H9 (cell line): Measurements from ENCODE around the gene OLR1. TPM values are rescaled to one million over a fixed set of nuclear protein-coding genes. Genes with fewer than 3 reads are reported as not detected.

Experiments
- DNase-seq: peaks from one replicate; pipeline ENCODE4 v3.0.0-alpha.2; 2017
- H2AFZ ChIP-seq: one replicate; pipeline ENCODE4 v1.6.1; 2013; ENCODE audit warnings: mild to moderate bottlenecking, low read length, control low read depth, moderate library complexity
- H2AK5ac ChIP-seq: 2 replicates; pipeline ENCODE4 v1.6.1; 2013; ENCODE audit warnings: low read length, control low read depth, mixed read lengths; ENCODE audit not compliant: insufficient read length
- H2BK120ac ChIP-seq: one replicate; pipeline ENCODE4 v1.6.1; 2013; ENCODE audit warnings: low read depth, mild to moderate bottlenecking, low read length, control low read depth, inconsistent platforms; ENCODE audit not compliant: poor library complexity, severe bottlenecking
- H2BK12ac ChIP-seq: 2 replicates; pipeline ENCODE4 v1.6.1; 2013; ENCODE audit warnings: low read length, control low read depth, mixed read lengths, low read depth; ENCODE audit not compliant: insufficient read length
- H2BK15ac ChIP-seq: 2 replicates; pipeline ENCODE4 v1.6.1; 2013; ENCODE audit warnings: low read depth, low read length, control low read depth
- H2BK20ac ChIP-seq: one replicate; pipeline ENCODE4 v1.6.1; 2013; ENCODE audit warnings: low read depth, mild to moderate bottlenecking, low read length, control low read depth, inconsistent platforms; ENCODE audit not compliant: poor library complexity, severe bottlenecking
- H2BK5ac ChIP-seq: 2 replicates; pipeline ENCODE4 v1.6.1; 2013; ENCODE audit warnings: low read length, control low read depth, mixed read lengths; ENCODE audit not compliant: insufficient read length
- H3K14ac ChIP-seq: 2 replicates; pipeline ENCODE4 v1.6.1; 2013; ENCODE audit warnings: low read length, control low read depth; ENCODE audit not compliant: insufficient read depth
- H3K18ac ChIP-seq: 2 replicates; pipeline ENCODE4 v1.6.1; 2013; ENCODE audit warnings: low read depth, mild to moderate bottlenecking, mixed read lengths, low read length, control low read depth; ENCODE audit not compliant: insufficient read length
- H3K23ac ChIP-seq: 2 replicates; pipeline ENCODE4 v1.6.1; 2013; ENCODE audit warnings: low read length, control low read depth, mixed read lengths, low read depth; ENCODE audit not compliant: insufficient read length
- H3K23me2 ChIP-seq: 2 replicates; pipeline ENCODE4 v1.6.1; 2013; ENCODE audit warnings: low read depth, mild to moderate bottlenecking, mixed read lengths, low read length, control low read depth; ENCODE audit not compliant: insufficient read length, poor library complexity, severe bottlenecking
- H3K27ac ChIP-seq: 2 replicates; pipeline ENCODE4 v1.5.1; 2013; ENCODE audit warnings: low read length, control low read depth, mixed read lengths, low read depth; ENCODE audit not compliant: insufficient read length
- H3K27me3 ChIP-seq: 2 replicates; pipeline ENCODE4 v1.6.1; 2013; ENCODE audit warnings: low read length, control low read depth, inconsistent platforms; ENCODE audit not compliant: insufficient read depth
- H3K4ac ChIP-seq: 2 replicates; pipeline ENCODE4 v1.6.1; 2013; ENCODE audit warnings: low read depth, mild to moderate bottlenecking, control low read depth, inconsistent platforms, low read length, moderate library complexity
- H3K4me1 ChIP-seq: 2 replicates; pipeline ENCODE4 v1.6.1; 2013; ENCODE audit warnings: low read length, control low read depth, inconsistent platforms; ENCODE audit not compliant: insufficient read depth
- H3K4me2 ChIP-seq: 2 replicates; pipeline ENCODE4 v1.6.1; 2013; ENCODE audit warnings: low read length, control low read depth, mixed read lengths; ENCODE audit not compliant: insufficient read length, insufficient read depth
- H3K56ac ChIP-seq: 2 replicates; pipeline ENCODE4 v1.6.1; 2013; ENCODE audit warnings: low read depth, mild to moderate bottlenecking, mixed read lengths, low read length, control low read depth; ENCODE audit not compliant: insufficient read length
- H3K79me1 ChIP-seq: 2 replicates; pipeline ENCODE4 v1.6.1; 2013; ENCODE audit warnings: low read depth, mild to moderate bottlenecking, moderate library complexity, low read length, control low read depth, inconsistent platforms; ENCODE audit not compliant: insufficient read depth, poor library complexity, severe bottlenecking
- H3K79me2 ChIP-seq: 2 replicates; pipeline ENCODE4 v1.6.1; 2013; ENCODE audit warnings: low read length, control low read depth, inconsistent platforms; ENCODE audit not compliant: insufficient read depth
- H3K9ac ChIP-seq: 2 replicates; pipeline ENCODE4 v1.6.1; 2013; ENCODE audit warnings: low read length, control low read depth, mixed read lengths; ENCODE audit not compliant: insufficient read length; ENCODE audit errors: extremely low read depth
- H3K9me3 ChIP-seq: one replicate; pipeline ENCODE4 v1.6.1; 2013; ENCODE audit warnings: low read depth, low read length, inconsistent platforms; ENCODE audit not compliant: control insufficient read depth
- H3T11ph ChIP-seq: one replicate; pipeline ENCODE4 v1.6.1; 2013; ENCODE audit warnings: mild to moderate bottlenecking, low read length, control low read depth, inconsistent platforms
- H4K20me1 ChIP-seq: one replicate; pipeline ENCODE4 v1.6.1; 2013; ENCODE audit not compliant: control insufficient read depth, insufficient read length, insufficient read depth
- H4K5ac ChIP-seq: 2 replicates; pipeline ENCODE4 v1.6.1; 2013; ENCODE audit warnings: low read depth, mild to moderate bottlenecking, mixed read lengths, low read length, control low read depth; ENCODE audit not compliant: insufficient read length
- H4K8ac ChIP-seq: replicated peaks from 2 replicates; pipeline ENCODE4 v1.6.1; 2013; ENCODE audit warnings: low read length, control low read depth, mixed read lengths, low read depth; ENCODE audit not compliant: insufficient read length
- H4K91ac ChIP-seq: 2 replicates; pipeline ENCODE4 v1.6.1; 2013; ENCODE audit warnings: low read depth, mild to moderate bottlenecking, moderate library complexity, mixed read lengths, low read length, control low read depth; ENCODE audit not compliant: insufficient read length
- H3K27ac Mint-ChIP-seq, 3 experiments: 2 replicates in 2 of 3; 3 replicates in 1 of 3; pipeline ENCODE4 v1.8.0; 2020 to 2021; ENCODE audit warnings: mixed read lengths in 3 of 3, mild to moderate bottlenecking in 1 of 3, moderate library complexity in 1 of 3
- H3K27me3 Mint-ChIP-seq: 2 replicates; pipeline ENCODE4 v1.8.0; 2021; ENCODE audit warnings: low read depth, mild to moderate bottlenecking, moderate library complexity, mixed read lengths
- H3K36me3 Mint-ChIP-seq, 3 experiments: 2 replicates in 2 of 3; 3 replicates in 1 of 3; pipeline ENCODE4 v1.8.0; 2020 to 2021; ENCODE audit warnings: low read depth in 3 of 3, mixed read lengths in 3 of 3; ENCODE audit not compliant: insufficient read depth in 1 of 3
- H3K4me1 Mint-ChIP-seq, 2 experiments: 2 replicates each; pipeline ENCODE4 v1.8.0; 2020; ENCODE audit warnings: mixed read lengths in 2 of 2
- H3K4me3 Mint-ChIP-seq, 2 experiments: 2 replicates in 1 of 2; 3 replicates in 1 of 2; pipeline ENCODE4 v1.8.0; 2020 to 2021; ENCODE audit warnings: mild to moderate bottlenecking in 2 of 2, mixed read lengths in 2 of 2, moderate library complexity in 1 of 2
- H3K9me3 Mint-ChIP-seq, 2 experiments: 2 replicates in 1 of 2; 3 replicates in 1 of 2; pipeline ENCODE4 v1.8.0; 2020; ENCODE audit warnings: mild to moderate bottlenecking in 2 of 2, mixed read lengths in 2 of 2, moderate library complexity in 1 of 2
- CTCF ChIP-seq: fragments of 200-600 bp; sonication (generic); conservative IDR thresholded peaks from 3 replicates; pipeline ENCODE4 v1.8.0; 2021; ENCODE audit warnings: antibody characterized with exemption, mild to moderate bottlenecking
- WGBS: extraction: QIAGEN DNeasy Blood & Tissue Kit; methylation state at CpG from one replicate; pipeline ENCODE4 v1.1.7; 2013; ENCODE audit warnings: missing lambda C conversion rate, low lambda C conversion rate, mixed read lengths; ENCODE audit not compliant: insufficient read length; ENCODE audit errors: extremely low coverage; 5-methylcytosine and 5-hydroxymethylcytosine counted together
- long read RNA-seq: library from polyadenylated mRNA; unstranded; transcript quantifications from one replicate; pipeline ENCODE4 v2.0.0, GENCODE V29; 2020
- total RNA-seq: library from RNA; stranded (reverse); gene quantifications from 2 replicates; pipeline ENCODE4 v1.2.1, GENCODE V29; 2021

Gene OLR1
- not detected in 2 replicates for total RNA-seq
- long read RNA-seq = 0 reads

GRCh38 chr12:10171973-10172728 is at the start of gene OLR1:
Gene OLR1, minus strand, starts transcription at chr12:10172132. Its CDS starts 55 bp downstream, at chr12:10172077.
- Histone ChIP-seq H3K23ac (no peak within 1 kb of the TSS), H3K79me2 (no peaks in the 10 kb centered on the region), H4K91ac (no peak within 1 kb of the TSS), H3K27ac (no peak within 1 kb of the TSS), H4K20me1 (no peaks in the 10 kb centered on the region), H2BK20ac (no peak within 1 kb of the TSS), H3K4me1 (no peaks in the 10 kb centered on the region), H4K8ac (no peak within 1 kb of the TSS), H3K14ac (no peak within 1 kb of the TSS), H2AK5ac (no peak within 1 kb of the TSS), H3K23me2 (no peaks in the 10 kb centered on the region), H2BK12ac (no peak within 1 kb of the TSS), H3K18ac (no peak within 1 kb of the TSS), H2BK120ac (no peak within 1 kb of the TSS), H3K4me2 (no peak within 1 kb of the TSS), H2BK5ac (no peak within 1 kb of the TSS), H2BK15ac (no peak within 1 kb of the TSS), H4K5ac (no peak within 1 kb of the TSS), H3K9ac (no peak within 1 kb of the TSS), H3K56ac (no peak within 1 kb of the TSS), H2AFZ (no peak within 1 kb of the TSS), H3T11ph (no peak within 1 kb of the TSS), H3K27me3 (no peaks in the 10 kb centered on the region), H3K4ac (no peak within 1 kb of the TSS), H3K79me1 (no peaks in the 10 kb centered on the region), H3K9me3 (no peaks in the 10 kb centered on the region)
- no CpG with 5 or more reads among the region's 7 CpGs for WGBS
- H3K4me3 Mint-ChIP-seq = no peak within 1 kb of the TSS
- H3K36me3 Mint-ChIP-seq = no peaks in the 10 kb centered on the region; a peak in 1 of 7 replicates
- no peak within 1 kb of the TSS for H3K27ac Mint-ChIP-seq
- no peak for DNase-seq
- H3K9me3 Mint-ChIP-seq = no peaks in the 10 kb centered on the region
- H3K27me3 Mint-ChIP-seq = no peaks in the 10 kb centered on the region
- no peaks in the 10 kb centered on the region for H3K4me1 Mint-ChIP-seq
- TF ChIP-seq CTCF = no peak
